HG02852 (cell line): ENCODE data around the gene PRICKLE3.

Experiments used
- ATAC-seq: cut with Tn5 transposase; IDR thresholded peaks from one replicate; pipeline ENCODE4 v1.9.1; 2021; ENCODE audit warnings: mild to moderate bottlenecking, moderate library complexity; ENCODE audit not compliant: unreplicated experiment

PRICKLE3 gene

GRCh38 chrX:49209434-49210251, 23.5 kb upstream of the PRICKLE3 start:
- no peak for ATAC-seq

- no peak for ATAC-seq
Measured at GRCh38 chrX:49208399-49208798, 22.2 kb upstream of the PRICKLE3 start.

- ATAC-seq = no peak
Measured at GRCh38 chrX:49206543-49206942, 20.4 kb upstream of the PRICKLE3 start.

GRCh38 chrX:49205443-49205842, 19.3 kb upstream of the PRICKLE3 start:
- no peak for ATAC-seq

GRCh38 chrX:49204709-49205108, 18.5 kb upstream of the PRICKLE3 start:
- ATAC-seq = no peak

GRCh38 chrX:49204017-49204416, 17.8 kb upstream of the PRICKLE3 start:
- no peak for ATAC-seq

- ATAC-seq = no peak
Measured at GRCh38 chrX:49203536-49203935, 17.4 kb upstream of the PRICKLE3 start.

- no peak for ATAC-seq
Measured at GRCh38 chrX:49202022-49202421, 15.8 kb upstream of the PRICKLE3 start.

- ATAC-seq = peak; percentile 92
Measured at GRCh38 chrX:49199906-49200771, 14.0 kb upstream of the PRICKLE3 start, which contains the start of gene SYP. Gene SYP, minus strand, starts transcription at chrX:49200193. Its CDS starts 7 bp downstream, at chrX:49200186.

- no peak for ATAC-seq
Measured at GRCh38 chrX:49199315-49199595, 13.1 kb upstream of the PRICKLE3 start.

GRCh38 chrX:49198540-49199314, 12.6 kb upstream of the PRICKLE3 start:
- ATAC-seq = no peak

GRCh38 chrX:49197543-49198087, 11.4 kb upstream of the PRICKLE3 start:
- ATAC-seq = no peak

- no peak for ATAC-seq
Measured at GRCh38 chrX:49193542-49193964, 7.4 kb upstream of the PRICKLE3 start.

- no peak for ATAC-seq
Measured at GRCh38 chrX:49192722-49193328, 6.7 kb upstream of the PRICKLE3 start.

GRCh38 chrX:49191574-49192011, 5.4 kb upstream of the PRICKLE3 start:
- peak; percentile 10 for ATAC-seq

GRCh38 chrX:49190821-49191573, 4.8 kb upstream of the PRICKLE3 start:
- ATAC-seq = peak; percentile 89

GRCh38 chrX:49189606-49190005, 3.4 kb upstream of the PRICKLE3 start:
- ATAC-seq = no peak

- no peak for ATAC-seq
Measured at GRCh38 chrX:49188468-49189076, 2.4 kb upstream of the PRICKLE3 start.

- ATAC-seq = no peak
Measured at GRCh38 chrX:49187526-49187925, 1.4 kb upstream of the PRICKLE3 start.
